ENCODE measurements around the gene ZC3H12D.

The ZC3H12D gene

DNA sequence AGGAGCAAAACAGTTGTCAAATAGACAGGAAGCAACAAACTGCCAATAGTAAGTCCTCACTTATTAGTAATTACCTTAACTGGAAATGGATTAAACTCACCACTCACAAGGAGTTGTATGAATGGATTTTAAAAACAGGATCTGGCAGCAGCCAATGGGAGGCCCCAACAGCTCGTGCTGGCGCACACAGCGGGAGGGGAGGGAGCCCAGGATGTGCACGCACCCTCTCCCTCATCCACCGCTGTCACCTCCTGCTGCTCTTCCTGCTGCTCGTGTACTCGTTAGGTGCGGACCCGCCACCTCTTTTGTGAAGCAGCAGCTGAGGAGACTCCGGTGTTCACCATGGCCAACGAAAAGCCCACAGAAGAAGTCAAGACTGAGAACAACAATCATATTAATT is 84.8 kb downstream of the ZC3H12D start, which contains the start of gene SUMO4:
Gene SUMO4 (plus strand): TSS at position 213 of the 400 bp plus-strand sequence. CDS start 130 bp downstream, at position 343.
- no peak within 1 kb of the TSS for H3K4me3 ChIP-seq (ENCODE audit: low read depth, low read length)
- TF ChIP-seq, protein P1, sequence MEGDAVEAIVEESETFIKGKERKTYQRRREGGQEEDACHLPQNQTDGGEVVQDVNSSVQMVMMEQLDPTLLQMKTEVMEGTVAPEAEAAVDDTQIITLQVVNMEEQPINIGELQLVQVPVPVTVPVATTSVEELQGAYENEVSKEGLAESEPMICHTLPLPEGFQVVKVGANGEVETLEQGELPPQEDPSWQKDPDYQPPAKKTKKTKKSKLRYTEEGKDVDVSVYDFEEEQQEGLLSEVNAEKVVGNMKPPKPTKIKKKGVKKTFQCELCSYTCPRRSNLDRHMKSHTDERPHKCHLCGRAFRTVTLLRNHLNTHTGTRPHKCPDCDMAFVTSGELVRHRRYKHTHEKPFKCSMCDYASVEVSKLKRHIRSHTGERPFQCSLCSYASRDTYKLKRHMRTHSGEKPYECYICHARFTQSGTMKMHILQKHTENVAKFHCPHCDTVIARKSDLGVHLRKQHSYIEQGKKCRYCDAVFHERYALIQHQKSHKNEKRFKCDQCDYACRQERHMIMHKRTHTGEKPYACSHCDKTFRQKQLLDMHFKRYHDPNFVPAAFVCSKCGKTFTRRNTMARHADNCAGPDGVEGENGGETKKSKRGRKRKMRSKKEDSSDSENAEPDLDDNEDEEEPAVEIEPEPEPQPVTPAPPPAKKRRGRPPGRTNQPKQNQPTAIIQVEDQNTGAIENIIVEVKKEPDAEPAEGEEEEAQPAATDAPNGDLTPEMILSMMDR (IDR thresholded peaks at IDR 0.05; ENCODE audit: low read depth, low read length) = no peak

DNA sequence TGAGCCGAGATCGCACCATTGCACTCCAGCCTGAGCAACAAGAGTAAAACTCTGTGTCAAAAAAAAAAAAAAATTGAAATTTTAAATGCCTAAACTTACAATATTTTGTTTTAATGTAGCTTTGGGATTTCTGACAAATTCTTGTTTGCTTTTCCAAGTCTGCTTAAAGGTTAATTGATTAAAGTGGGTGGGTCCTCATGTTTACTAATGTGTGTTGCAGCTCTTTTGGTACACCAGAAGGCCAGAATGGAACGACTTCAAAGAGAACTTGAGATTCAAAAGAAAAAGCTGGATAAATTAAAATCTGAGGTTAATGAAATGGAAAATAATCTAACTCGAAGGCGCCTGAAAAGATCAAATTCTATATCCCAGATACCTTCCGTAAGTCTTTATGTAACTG is 87.4 kb downstream of the ZC3H12D start:
- TF ChIP-seq, protein P1 (IDR thresholded peaks at IDR 0.05; ENCODE audit: low read depth, low read length) = no peak
- no peak overlapping the region for H3K4me3 ChIP-seq (ENCODE audit: low read depth, low read length)
